H9 (cell line): ENCODE measurements around the gene APLP2. TPM values are rescaled to one million over a fixed set of nuclear protein-coding genes. Genes with fewer than 3 reads are reported as not detected.

Experiments used
- DNase-seq: peaks from one replicate; pipeline ENCODE4 v3.0.0-alpha.2; 2017
- H2AFZ ChIP-seq: one replicate; pipeline ENCODE4 v1.6.1; 2013; ENCODE audit warnings: mild to moderate bottlenecking, low read length, control low read depth, moderate library complexity
- H2AK5ac ChIP-seq: 2 replicates; pipeline ENCODE4 v1.6.1; 2013; ENCODE audit warnings: low read length, control low read depth, mixed read lengths; ENCODE audit not compliant: insufficient read length
- H2BK120ac ChIP-seq: one replicate; pipeline ENCODE4 v1.6.1; 2013; ENCODE audit warnings: low read depth, mild to moderate bottlenecking, low read length, control low read depth, inconsistent platforms; ENCODE audit not compliant: poor library complexity, severe bottlenecking
- H2BK12ac ChIP-seq: 2 replicates; pipeline ENCODE4 v1.6.1; 2013; ENCODE audit warnings: low read length, control low read depth, mixed read lengths, low read depth; ENCODE audit not compliant: insufficient read length
- H2BK15ac ChIP-seq: 2 replicates; pipeline ENCODE4 v1.6.1; 2013; ENCODE audit warnings: low read depth, low read length, control low read depth
- H2BK20ac ChIP-seq: one replicate; pipeline ENCODE4 v1.6.1; 2013; ENCODE audit warnings: low read depth, mild to moderate bottlenecking, low read length, control low read depth, inconsistent platforms; ENCODE audit not compliant: poor library complexity, severe bottlenecking
- H2BK5ac ChIP-seq: 2 replicates; pipeline ENCODE4 v1.6.1; 2013; ENCODE audit warnings: low read length, control low read depth, mixed read lengths; ENCODE audit not compliant: insufficient read length
- H3K14ac ChIP-seq: 2 replicates; pipeline ENCODE4 v1.6.1; 2013; ENCODE audit warnings: low read length, control low read depth; ENCODE audit not compliant: insufficient read depth
- H3K18ac ChIP-seq: 2 replicates; pipeline ENCODE4 v1.6.1; 2013; ENCODE audit warnings: low read depth, mild to moderate bottlenecking, mixed read lengths, low read length, control low read depth; ENCODE audit not compliant: insufficient read length
- H3K23ac ChIP-seq: 2 replicates; pipeline ENCODE4 v1.6.1; 2013; ENCODE audit warnings: low read length, control low read depth, mixed read lengths, low read depth; ENCODE audit not compliant: insufficient read length
- H3K23me2 ChIP-seq: 2 replicates; pipeline ENCODE4 v1.6.1; 2013; ENCODE audit warnings: low read depth, mild to moderate bottlenecking, mixed read lengths, low read length, control low read depth; ENCODE audit not compliant: insufficient read length, poor library complexity, severe bottlenecking
- H3K27ac ChIP-seq: 2 replicates; pipeline ENCODE4 v1.5.1; 2013; ENCODE audit warnings: low read length, control low read depth, mixed read lengths, low read depth; ENCODE audit not compliant: insufficient read length
- H3K27me3 ChIP-seq: 2 replicates; pipeline ENCODE4 v1.6.1; 2013; ENCODE audit warnings: low read length, control low read depth, inconsistent platforms; ENCODE audit not compliant: insufficient read depth
- H3K4ac ChIP-seq: 2 replicates; pipeline ENCODE4 v1.6.1; 2013; ENCODE audit warnings: low read depth, mild to moderate bottlenecking, control low read depth, inconsistent platforms, low read length, moderate library complexity
- H3K4me1 ChIP-seq: 2 replicates; pipeline ENCODE4 v1.6.1; 2013; ENCODE audit warnings: low read length, control low read depth, inconsistent platforms; ENCODE audit not compliant: insufficient read depth
- H3K4me2 ChIP-seq: 2 replicates; pipeline ENCODE4 v1.6.1; 2013; ENCODE audit warnings: low read length, control low read depth, mixed read lengths; ENCODE audit not compliant: insufficient read length, insufficient read depth
- H3K56ac ChIP-seq: 2 replicates; pipeline ENCODE4 v1.6.1; 2013; ENCODE audit warnings: low read depth, mild to moderate bottlenecking, mixed read lengths, low read length, control low read depth; ENCODE audit not compliant: insufficient read length
- H3K79me1 ChIP-seq: 2 replicates; pipeline ENCODE4 v1.6.1; 2013; ENCODE audit warnings: low read depth, mild to moderate bottlenecking, moderate library complexity, low read length, control low read depth, inconsistent platforms; ENCODE audit not compliant: insufficient read depth, poor library complexity, severe bottlenecking
- H3K79me2 ChIP-seq: 2 replicates; pipeline ENCODE4 v1.6.1; 2013; ENCODE audit warnings: low read length, control low read depth, inconsistent platforms; ENCODE audit not compliant: insufficient read depth
- H3K9ac ChIP-seq: 2 replicates; pipeline ENCODE4 v1.6.1; 2013; ENCODE audit warnings: low read length, control low read depth, mixed read lengths; ENCODE audit not compliant: insufficient read length; ENCODE audit errors: extremely low read depth
- H3K9me3 ChIP-seq: one replicate; pipeline ENCODE4 v1.6.1; 2013; ENCODE audit warnings: low read depth, low read length, inconsistent platforms; ENCODE audit not compliant: control insufficient read depth
- H3T11ph ChIP-seq: one replicate; pipeline ENCODE4 v1.6.1; 2013; ENCODE audit warnings: mild to moderate bottlenecking, low read length, control low read depth, inconsistent platforms
- H4K20me1 ChIP-seq: one replicate; pipeline ENCODE4 v1.6.1; 2013; ENCODE audit not compliant: control insufficient read depth, insufficient read length, insufficient read depth
- H4K5ac ChIP-seq: 2 replicates; pipeline ENCODE4 v1.6.1; 2013; ENCODE audit warnings: low read depth, mild to moderate bottlenecking, mixed read lengths, low read length, control low read depth; ENCODE audit not compliant: insufficient read length
- H4K8ac ChIP-seq: replicated peaks from 2 replicates; pipeline ENCODE4 v1.6.1; 2013; ENCODE audit warnings: low read length, control low read depth, mixed read lengths, low read depth; ENCODE audit not compliant: insufficient read length
- H4K91ac ChIP-seq: 2 replicates; pipeline ENCODE4 v1.6.1; 2013; ENCODE audit warnings: low read depth, mild to moderate bottlenecking, moderate library complexity, mixed read lengths, low read length, control low read depth; ENCODE audit not compliant: insufficient read length
- H3K27ac Mint-ChIP-seq, 3 experiments: 2 replicates in 2 of 3; 3 replicates in 1 of 3; pipeline ENCODE4 v1.8.0; 2020 to 2021; ENCODE audit warnings: mixed read lengths in 3 of 3, mild to moderate bottlenecking in 1 of 3, moderate library complexity in 1 of 3
- H3K27me3 Mint-ChIP-seq: 2 replicates; pipeline ENCODE4 v1.8.0; 2021; ENCODE audit warnings: low read depth, mild to moderate bottlenecking, moderate library complexity, mixed read lengths
- H3K36me3 Mint-ChIP-seq, 3 experiments: 2 replicates in 2 of 3; 3 replicates in 1 of 3; pipeline ENCODE4 v1.8.0; 2020 to 2021; ENCODE audit warnings: low read depth in 3 of 3, mixed read lengths in 3 of 3; ENCODE audit not compliant: insufficient read depth in 1 of 3
- H3K4me1 Mint-ChIP-seq, 2 experiments: 2 replicates each; pipeline ENCODE4 v1.8.0; 2020; ENCODE audit warnings: mixed read lengths in 2 of 2
- H3K4me3 Mint-ChIP-seq, 2 experiments: 2 replicates in 1 of 2; 3 replicates in 1 of 2; pipeline ENCODE4 v1.8.0; 2020 to 2021; ENCODE audit warnings: mild to moderate bottlenecking in 2 of 2, mixed read lengths in 2 of 2, moderate library complexity in 1 of 2
- H3K9me3 Mint-ChIP-seq, 2 experiments: 2 replicates in 1 of 2; 3 replicates in 1 of 2; pipeline ENCODE4 v1.8.0; 2020; ENCODE audit warnings: mild to moderate bottlenecking in 2 of 2, mixed read lengths in 2 of 2, moderate library complexity in 1 of 2
- CTCF ChIP-seq: fragments of 200-600 bp; sonication (generic); conservative IDR thresholded peaks from 3 replicates; pipeline ENCODE4 v1.8.0; 2021; ENCODE audit warnings: antibody characterized with exemption, mild to moderate bottlenecking
- WGBS: extraction: QIAGEN DNeasy Blood & Tissue Kit; methylation state at CpG from one replicate; pipeline ENCODE4 v1.1.7; 2013; ENCODE audit warnings: missing lambda C conversion rate, low lambda C conversion rate, mixed read lengths; ENCODE audit not compliant: insufficient read length; ENCODE audit errors: extremely low coverage; 5-methylcytosine and 5-hydroxymethylcytosine counted together
- total RNA-seq: library from RNA; stranded (reverse); gene quantifications from 2 replicates; pipeline ENCODE4 v1.2.1, GENCODE V29; 2021

Gene APLP2
- total RNA-seq, 1 experiment from 2014 or later, result 328 TPM

GRCh38 chr11:130122141-130122575, 52.5 kb downstream of the APLP2 start:
- Histone ChIP-seq H2BK5ac (no peak overlapping the region), H3K23me2 (no peaks in the 10 kb centered on the region), H3K79me2 (no peaks in the 10 kb centered on the region), H2AFZ (no peak overlapping the region), H3K4me2 (no peak overlapping the region), H2BK12ac (no peak overlapping the region), H2BK20ac (no peak overlapping the region), H2AK5ac (no peak overlapping the region), H3K79me1 (peaks cover 2% of the 10 kb centered on the region), H3K56ac (no peak overlapping the region), H3K27me3 (no peaks in the 10 kb centered on the region), H3K27ac (no peak overlapping the region), H3K4me1 (no peaks in the 10 kb centered on the region), H3K14ac (no peak overlapping the region), H3T11ph (no peak overlapping the region), H3K23ac (no peak overlapping the region), H4K5ac (no peak overlapping the region), H2BK15ac (no peak overlapping the region), H3K9ac (no peak overlapping the region), H4K91ac (no peak overlapping the region), H4K20me1 (peaks cover 4% of the 10 kb centered on the region), H3K18ac (no peak overlapping the region), H4K8ac (no peak overlapping the region), H2BK120ac (no peak overlapping the region), H3K4ac (no peak overlapping the region), H3K9me3 (no peaks in the 10 kb centered on the region)
- no peaks in the 10 kb centered on the region for H3K27me3 Mint-ChIP-seq
- peaks cover 46 to 59% (median 58%) of the 10 kb centered on the region in 3 experiments; a peak in 6 of 7 replicates for H3K36me3 Mint-ChIP-seq
- DNase-seq, result no peak
- no peak for TF ChIP-seq CTCF
- peaks cover 2 to 3% of the 10 kb centered on the region in 2 experiments; a peak in 1 of 4 replicates for H3K4me1 Mint-ChIP-seq
- no CpG with 5 or more reads among the region's 7 CpGs for WGBS
- H3K27ac Mint-ChIP-seq, result peak overlapping the region in 1 of 3 experiments; percentile 58; a peak in 1 of 7 replicates
- H3K9me3 Mint-ChIP-seq, result no peaks in the 10 kb centered on the region
- no peak overlapping the region for H3K4me3 Mint-ChIP-seq
